ENCODE data around the gene RITA1. TPM values are rescaled to one million over a fixed set of nuclear protein-coding genes. Genes with fewer than 3 reads are reported as not detected.
"Not testable (repeated sequence)": the region's sequence is repeated elsewhere in the genome, so short reads cannot be mapped to it uniquely, and the experiment has no call there.

Gene RITA1
- 27.1 and 31.1 TPM in 2 replicates for total RNA-seq

- DNase-seq (ENCODE audit: low read depth), result peak; percentile 30
Observed at GRCh38 chr12:113185180-113186032, at the start of gene RITA1, which contains the start of gene DDX54. Gene RITA1 (plus strand): TSS chr12:113185721. CDS start chr12:113186747, 1,026 bp downstream. Gene DDX54 (minus strand): TSS chr12:113185478. CDS start chr12:113185451, 27 bp downstream.

- peak; percentile 53 for DNase-seq (ENCODE audit: low read depth)
Observed at GRCh38 chr12:113136128-113136989, 49.2 kb upstream of the RITA1 start.

- DNase-seq (ENCODE audit: low read depth), result peak; percentile 36
Observed at GRCh38 chr12:113136990-113137511, 48.5 kb upstream of the RITA1 start.

GRCh38 chr12:113137861-113138783, 47.4 kb upstream of the RITA1 start:
- peak; percentile 11 for DNase-seq (ENCODE audit: low read depth)

- DNase-seq (ENCODE audit: low read depth), result peak; percentile 81
Observed at GRCh38 chr12:113138826-113139225, 46.7 kb upstream of the RITA1 start.

GRCh38 chr12:113140706-113141105, 44.8 kb upstream of the RITA1 start:
- no peak for DNase-seq (ENCODE audit: low read depth)

- not testable (repeated sequence) for DNase-seq (ENCODE audit: low read depth)
Observed at GRCh38 chr12:113141716-113142115, 43.8 kb upstream of the RITA1 start.

- DNase-seq (ENCODE audit: low read depth), result peak; percentile 41
Observed at GRCh38 chr12:113142173-113142885, 43.2 kb upstream of the RITA1 start.

- DNase-seq (ENCODE audit: low read depth), result no peak
Observed at GRCh38 chr12:113142886-113143332, 42.6 kb upstream of the RITA1 start.

- no peak for DNase-seq (ENCODE audit: low read depth)
Observed at GRCh38 chr12:113143959-113144358, 41.6 kb upstream of the RITA1 start.

GRCh38 chr12:113144806-113145205, 40.7 kb upstream of the RITA1 start:
- no peak for DNase-seq (ENCODE audit: low read depth)

GRCh38 chr12:113145720-113146551, 39.6 kb upstream of the RITA1 start:
- DNase-seq (ENCODE audit: low read depth), result peak; percentile 64

- DNase-seq (ENCODE audit: low read depth), result no peak
Observed at GRCh38 chr12:113146999-113147398, 38.5 kb upstream of the RITA1 start.

GRCh38 chr12:113149361-113150150, 36.0 kb upstream of the RITA1 start, which contains the start of gene CFAP73:
Gene CFAP73 (plus strand): TSS chr12:113149724. CDS start chr12:113149858, 134 bp downstream.
- DNase-seq (ENCODE audit: low read depth), result peak; percentile 96

GRCh38 chr12:113151655-113152054, 33.9 kb upstream of the RITA1 start:
- DNase-seq (ENCODE audit: low read depth), result no peak

- DNase-seq (ENCODE audit: low read depth), result no peak
Observed at GRCh38 chr12:113152196-113152834, 33.2 kb upstream of the RITA1 start.

GRCh38 chr12:113152835-113153814, 32.4 kb upstream of the RITA1 start:
- DNase-seq (ENCODE audit: low read depth), result peak; percentile 72
